Measurements from ENCODE around the gene CHN1.

Gene CHN1

DNA sequence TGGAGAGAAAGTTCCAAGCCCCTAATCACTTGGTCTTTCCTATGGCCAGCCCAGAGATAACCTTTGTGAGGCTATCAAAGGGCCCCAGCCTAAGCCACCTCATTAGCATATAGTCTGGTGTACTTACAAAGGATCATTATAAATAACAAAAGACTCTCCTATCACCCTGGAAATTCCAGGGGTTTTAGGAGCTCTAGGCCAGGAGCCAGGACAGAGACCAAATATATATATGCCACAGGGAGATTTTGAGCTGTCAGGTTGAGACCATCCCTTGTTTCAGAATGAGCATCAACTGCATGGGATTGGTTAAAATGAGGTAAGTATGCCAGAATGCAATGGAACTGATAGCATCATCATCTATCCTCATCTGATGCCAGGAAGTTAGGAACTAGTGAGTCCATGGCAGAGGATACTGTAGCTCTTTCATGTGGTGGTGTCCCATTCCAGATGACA lies 208.8 kb downstream of the CHN1 start:
- no peak overlapping the region for H3K27ac ChIP-seq
- TF ChIP-seq, protein P1, sequence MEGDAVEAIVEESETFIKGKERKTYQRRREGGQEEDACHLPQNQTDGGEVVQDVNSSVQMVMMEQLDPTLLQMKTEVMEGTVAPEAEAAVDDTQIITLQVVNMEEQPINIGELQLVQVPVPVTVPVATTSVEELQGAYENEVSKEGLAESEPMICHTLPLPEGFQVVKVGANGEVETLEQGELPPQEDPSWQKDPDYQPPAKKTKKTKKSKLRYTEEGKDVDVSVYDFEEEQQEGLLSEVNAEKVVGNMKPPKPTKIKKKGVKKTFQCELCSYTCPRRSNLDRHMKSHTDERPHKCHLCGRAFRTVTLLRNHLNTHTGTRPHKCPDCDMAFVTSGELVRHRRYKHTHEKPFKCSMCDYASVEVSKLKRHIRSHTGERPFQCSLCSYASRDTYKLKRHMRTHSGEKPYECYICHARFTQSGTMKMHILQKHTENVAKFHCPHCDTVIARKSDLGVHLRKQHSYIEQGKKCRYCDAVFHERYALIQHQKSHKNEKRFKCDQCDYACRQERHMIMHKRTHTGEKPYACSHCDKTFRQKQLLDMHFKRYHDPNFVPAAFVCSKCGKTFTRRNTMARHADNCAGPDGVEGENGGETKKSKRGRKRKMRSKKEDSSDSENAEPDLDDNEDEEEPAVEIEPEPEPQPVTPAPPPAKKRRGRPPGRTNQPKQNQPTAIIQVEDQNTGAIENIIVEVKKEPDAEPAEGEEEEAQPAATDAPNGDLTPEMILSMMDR (conservative IDR thresholded peaks at IDR 0.05): no peak

DNA sequence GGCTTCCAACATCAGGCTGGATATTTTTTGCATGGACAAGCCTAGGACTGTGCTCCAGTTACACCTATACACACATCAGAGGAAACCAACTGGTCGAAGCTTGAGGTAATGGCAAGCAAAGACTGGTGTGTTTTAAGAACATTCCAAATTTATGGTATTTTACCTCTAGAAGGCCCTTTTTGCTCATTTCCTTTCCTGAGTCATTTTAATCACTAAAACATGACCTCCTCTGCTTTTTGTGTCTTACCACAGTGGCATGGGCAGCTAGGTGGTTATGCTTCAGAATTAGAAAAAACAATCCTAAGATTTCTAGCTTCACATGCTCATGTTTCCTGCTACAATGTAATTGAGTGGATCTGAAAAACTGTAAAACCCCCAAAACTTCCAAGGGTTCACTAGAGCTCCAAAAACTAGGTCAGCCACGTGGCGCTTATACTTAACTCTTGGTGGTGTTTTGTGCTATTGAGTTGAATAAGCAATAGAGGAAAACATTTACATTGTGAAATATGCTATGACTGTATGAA lies 210.3 kb downstream of the CHN1 start:
- H3K27ac ChIP-seq: no peak overlapping the region
- TF ChIP-seq, protein P1 (conservative IDR thresholded peaks at IDR 0.05): no peak

DNA sequence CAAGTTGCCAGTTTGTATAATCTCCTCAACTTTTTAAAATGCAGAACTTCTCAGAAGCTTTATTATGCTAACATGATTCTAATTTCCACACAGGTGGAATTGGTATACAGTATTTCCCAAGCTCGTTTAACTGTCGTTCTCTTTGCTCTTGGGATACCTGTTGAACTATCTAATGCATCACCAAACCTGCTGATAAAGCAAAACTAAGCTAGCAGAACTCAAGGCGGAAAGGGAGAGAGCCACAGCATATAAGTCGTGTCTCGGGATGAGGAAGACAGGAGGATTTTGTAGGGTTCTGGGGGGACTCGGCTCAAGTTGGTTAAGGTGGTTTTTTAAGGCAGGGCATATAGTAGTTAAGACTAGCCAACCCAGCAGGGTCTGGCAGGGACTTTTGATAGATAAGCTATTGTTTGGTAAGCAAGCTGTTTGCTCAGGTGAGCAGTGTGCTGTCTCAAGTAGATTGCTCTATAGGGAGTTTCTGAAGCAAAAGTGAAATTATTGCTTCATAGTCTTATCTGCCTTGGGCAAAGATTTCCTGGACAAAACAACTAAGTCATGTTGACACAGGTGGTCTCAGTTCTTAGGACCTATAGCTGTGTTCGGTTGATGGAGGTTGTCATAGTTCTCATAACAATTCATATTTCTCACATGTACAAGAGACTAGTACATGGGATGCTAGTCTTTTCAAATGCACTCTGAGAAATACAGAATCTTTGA lies 212.7 kb downstream of the CHN1 start:
- TF ChIP-seq, protein P1 (conservative IDR thresholded peaks at IDR 0.05): no peak
- no peak overlapping the region for H3K27ac ChIP-seq

DNA sequence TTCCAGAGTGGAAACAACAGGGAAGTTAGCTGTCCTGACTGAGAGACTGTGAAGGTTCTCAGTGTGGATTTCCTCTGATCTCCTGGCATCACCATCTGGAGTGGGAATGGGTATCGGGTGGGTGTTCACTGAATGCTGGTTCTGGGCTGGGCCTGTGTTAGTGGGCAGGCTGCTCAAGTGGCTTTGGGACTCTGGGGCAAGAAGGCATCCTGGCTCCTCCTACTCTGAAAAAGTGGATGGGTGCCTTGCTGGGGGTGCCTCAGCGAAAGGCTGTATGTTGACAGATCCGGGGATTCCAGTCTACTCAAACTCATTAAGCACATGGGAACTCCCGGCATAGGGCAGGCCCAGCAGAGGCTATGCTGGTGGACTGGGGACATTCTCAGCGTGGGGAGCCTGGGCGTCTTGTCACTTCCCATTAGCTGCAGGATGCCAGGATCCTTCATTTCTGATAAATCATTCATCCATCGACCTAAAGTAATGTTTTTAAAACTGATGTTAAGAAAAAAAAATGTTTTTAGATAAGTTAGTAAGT lies 213.4 kb downstream of the CHN1 start:
- TF ChIP-seq, protein P1 (conservative IDR thresholded peaks at IDR 0.05): no peak

DNA sequence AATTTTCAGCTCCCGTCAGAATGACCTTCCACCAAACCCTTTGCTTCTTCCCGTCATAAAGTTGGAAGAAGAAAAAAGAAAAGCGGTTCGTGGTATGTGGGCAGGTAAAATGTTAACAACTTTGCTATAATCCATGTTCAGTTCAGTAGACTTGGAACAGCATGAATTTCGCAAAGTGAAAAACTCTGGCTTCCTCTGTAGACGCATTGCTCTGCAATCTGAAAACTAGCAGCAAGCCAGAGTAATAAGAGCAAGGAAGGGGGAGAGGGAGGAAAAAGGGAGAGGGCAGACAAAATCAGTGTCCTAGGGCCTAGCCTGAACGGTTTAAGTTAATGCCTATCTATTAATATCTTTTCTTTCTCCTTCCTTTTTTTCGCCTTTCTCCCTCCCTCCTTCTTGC lies 214.2 kb downstream of the CHN1 start:
- TF ChIP-seq, protein P1 (conservative IDR thresholded peaks at IDR 0.05): no peak
- no peak overlapping the region for H3K27ac ChIP-seq

More for the DNA sequence above, 213.4 kb downstream of the CHN1 start:
- H3K27ac ChIP-seq: no peak overlapping the region

DNA sequence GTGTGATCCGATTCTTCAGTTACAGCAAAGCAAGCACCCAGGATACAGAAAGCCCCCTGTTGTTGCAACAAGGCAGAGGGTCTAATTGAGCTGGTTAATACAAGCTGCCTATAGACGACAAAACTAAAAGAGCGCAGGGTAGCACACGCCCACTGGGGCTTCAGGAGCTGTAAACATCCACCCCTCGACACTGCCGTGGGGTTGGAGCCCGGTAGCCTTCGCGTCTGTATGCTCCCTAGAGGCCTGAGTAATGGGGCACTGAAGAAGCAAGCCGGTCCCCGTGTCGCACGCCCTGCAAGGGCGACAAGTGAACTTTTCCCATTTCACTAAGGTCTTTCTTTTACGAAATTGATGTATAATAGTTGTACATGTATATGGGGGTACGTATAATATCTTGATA lies 216.2 kb downstream of the CHN1 start:
- TF ChIP-seq, protein P1 (conservative IDR thresholded peaks at IDR 0.05): no peak
- H3K27ac ChIP-seq: no peak overlapping the region

DNA sequence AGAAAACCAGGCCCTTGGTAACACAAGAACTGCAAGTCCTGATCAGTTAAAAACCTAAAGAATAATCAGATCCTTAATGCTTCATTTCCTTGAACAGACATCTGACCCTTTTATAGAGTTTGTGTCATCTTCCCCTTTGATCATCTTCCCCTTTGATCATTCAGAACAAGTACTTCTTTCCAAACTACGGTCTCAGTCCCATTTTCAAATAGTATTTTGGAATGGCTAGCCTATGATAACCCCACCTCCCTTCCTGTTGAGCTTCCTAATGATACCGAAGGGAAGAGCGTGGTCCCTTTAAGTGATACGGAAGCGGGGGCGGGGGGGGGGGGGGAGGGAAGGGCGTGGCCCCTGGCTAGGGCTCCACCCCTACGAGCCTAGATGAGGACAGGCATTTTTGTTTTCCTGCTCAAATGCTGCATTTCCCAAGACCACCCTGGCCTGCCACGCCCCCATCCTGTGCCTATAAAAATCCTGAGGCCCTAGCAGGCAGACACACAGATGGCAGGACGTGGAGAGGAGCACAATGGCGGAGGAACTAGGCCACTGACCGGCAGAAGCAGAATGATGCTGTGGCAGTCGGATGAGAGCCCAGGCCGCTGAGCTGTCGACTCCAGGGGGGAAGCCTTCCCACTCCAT lies 216.8 kb downstream of the CHN1 start:
- TF ChIP-seq, protein P1 (conservative IDR thresholded peaks at IDR 0.05): no peak
- H3K27ac ChIP-seq: no peak overlapping the region

Measured in VCaP (cell line).